Measurements from ENCODE around the gene LIMS2. TPM values are rescaled to one million over a fixed set of nuclear protein-coding genes. Genes with fewer than 3 reads are reported as not detected.

Gene LIMS2
- total and polyA plus RNA-seq, 2 of the 8 experiments (the other 6 are each of a cell fraction or from before 2014, with no cell fraction given): 3.3 to 4.8 TPM

- Histone ChIP-seq H4K8ac (ENCODE audit: extremely low read depth, insufficient read depth, low read length) (no peak overlapping the region), H3K56ac (replicated peaks; ENCODE audit: insufficient read length, low read depth, low read length) (no peak overlapping the region), H3K27ac (ENCODE audit: low read depth, low read length) (no peak overlapping the region), H3K23ac (ENCODE audit: insufficient read length) (no peak overlapping the region), H2AFZ (ENCODE audit: low read length) (no peak overlapping the region), H4K91ac (replicated peaks; ENCODE audit: insufficient read length, low read length) (no peak overlapping the region), H3K18ac (ENCODE audit: extremely low read depth, low read length) (no peak overlapping the region), H2BK15ac (ENCODE audit: low read length) (no peak overlapping the region), H2BK12ac (ENCODE audit: low read depth, low read length) (no peak overlapping the region), H4K5ac (ENCODE audit: insufficient read length, low read depth, low read length) (no peak overlapping the region), H2AK5ac (ENCODE audit: low read depth, low read length) (no peak overlapping the region), H3K79me1 (ENCODE audit: low read depth, low read length) (no peaks in the 10 kb centered on the region), H3K4ac (replicated peaks; ENCODE audit: insufficient read length, low read depth, low read length) (no peak overlapping the region), H3K9ac (replicated peaks in 1 of 4; ENCODE audit: extremely low read depth in 1 of 4, low read depth in 3 of 4, low read length in 3 of 4) (no peak overlapping the region), H3K23me2 (ENCODE audit: low read depth, low read length) (no peaks in the 10 kb centered on the region), H3K9me3 (ENCODE audit: insufficient read depth in 2 of 2, low read depth in 1 of 2, low read length in 1 of 2) (no peaks in the 10 kb centered on the region; a peak in 2 of 4 replicates), H3K4me2 (ENCODE audit: insufficient read depth in 1 of 2, low read depth in 2 of 2, low read length in 2 of 2) (no peak overlapping the region), H3K4me1 (replicated peaks in 1 of 4; ENCODE audit: control insufficient read depth in 3 of 4, insufficient read depth in 4 of 4, low read length in 3 of 4) (no peaks in the 10 kb centered on the region; a peak in 1 of 7 replicates), H3K14ac (ENCODE audit: insufficient read length) (no peak overlapping the region), H3K27me3 (replicated peaks in 1 of 4; ENCODE audit: control insufficient read depth in 3 of 4, extremely low read depth in 1 of 4, insufficient read depth in 3 of 4, low read length in 3 of 4) (no peaks in the 10 kb centered on the region), H2BK20ac (ENCODE audit: low read length) (no peak overlapping the region), H2BK120ac (replicated peaks; ENCODE audit: low read depth, low read length) (no peak overlapping the region), H4K20me1 (replicated peaks in 1 of 2; ENCODE audit: control insufficient read depth in 1 of 2, insufficient read depth in 2 of 2, low read length in 2 of 2) (no peaks in the 10 kb centered on the region), H3K79me2 (ENCODE audit: control insufficient read depth in 1 of 2, insufficient read depth in 2 of 2, low read length in 2 of 2) (no peaks in the 10 kb centered on the region), H2BK5ac (ENCODE audit: low read depth, low read length) (no peak overlapping the region), H3K36me3 (ENCODE audit: control insufficient read depth in 2 of 4, insufficient read depth in 4 of 4, low read length in 3 of 4) (no peaks in the 10 kb centered on the region), H3K4me3 (ENCODE audit: extremely low read depth in 1 of 4, insufficient read depth in 2 of 4, low read depth in 3 of 4, low read length in 4 of 4) (no peak overlapping the region)
- WGBS, 2 experiments (ENCODE audit: extremely low coverage in 1 of 2, insufficient coverage in 1 of 2, insufficient read length in 1 of 2, insufficient replicate concordance in 2 of 2, low coverage in 1 of 2, low lambda C conversion rate in 2 of 2, missing lambda C conversion rate in 1 of 2): 89% methylated on average over 3 of the region's 3 CpGs; no CpG with 5 or more reads in 1 of the 2 experiments
- ChIA-PET POLR2A (ENCODE audit: partially characterized antibody) (no interaction called here), CTCF (ENCODE audit: partially characterized antibody) (interaction anchor here (0.9 to 1.7 kb wide), 10 partner anchors 10 to 61 kb away, joined by 3 to 9 read pairs (median 3); partner anchors contain the start of gene LIMS2)
- DNase-seq (ENCODE audit: low read depth in 1 of 2, low spot score in 2 of 2) (peak in 1 of 2 experiments; percentile 11), FAIRE-seq (no peak)
- TF ChIP-seq HDAC2 (IDR thresholded peaks at IDR 0.05; ENCODE audit: borderline replicate concordance in 1 of 2, low read depth in 2 of 2, low read length in 2 of 2): no peak
- TF ChIP-seq HDAC6 (IDR thresholded peaks at IDR 0.05; ENCODE audit: low read depth, low read length): no peak
- no peak for TF ChIP-seq CHD1 (IDR thresholded peaks at IDR 0.05; ENCODE audit: low read depth, low read length)
- no peak for TF ChIP-seq SP1 (IDR thresholded peaks at IDR 0.05; ENCODE audit: low read depth, low read length)
- TF ChIP-seq USF2 (IDR thresholded peaks at IDR 0.05; ENCODE audit: low read length): no peak
- no peak for TF ChIP-seq SAP30 (IDR thresholded peaks at IDR 0.05; ENCODE audit: insufficient read depth, insufficient replicate concordance, low read length)
- TF ChIP-seq GABPA (IDR thresholded peaks at IDR 0.05; ENCODE audit: borderline replicate concordance, insufficient read depth, low read length): no peak
- TF ChIP-seq RXRA (IDR thresholded peaks at IDR 0.05; ENCODE audit: insufficient read depth, low read depth, low read length): no peak
- TF ChIP-seq SP4 (IDR thresholded peaks at IDR 0.05; ENCODE audit: low read length): no peak
- no peak for TF ChIP-seq NANOG (IDR thresholded peaks at IDR 0.05; ENCODE audit: insufficient read depth, low read depth, low read length, poor library complexity, severe bottlenecking)
- TF ChIP-seq TAF1 (IDR thresholded peaks at IDR 0.05; ENCODE audit: low read depth, low read length): no peak
- no peak for TF ChIP-seq FOSL1 (IDR thresholded peaks at IDR 0.05; ENCODE audit: insufficient read depth, low read depth, low read length)
- TF ChIP-seq TAF7 (optimal IDR thresholded peaks at IDR 0.05; ENCODE audit: borderline replicate concordance, low read depth, low read length): no peak
Observed at GRCh38 chr2:127614731-127615130, 60.6 kb downstream of the LIMS2 start.
